ENCODE data around the gene CPLX1.

- no peak for TF ChIP-seq POLR2A (IDR thresholded peaks at IDR 0.05; ENCODE audit: borderline replicate concordance, extremely low read depth, insufficient read depth, insufficient read length)
- TF ChIP-seq REST (IDR thresholded peaks at IDR 0.05; ENCODE audit: low read depth) = no peak
- no peak for TF ChIP-seq SIN3A (IDR thresholded peaks at IDR 0.05; ENCODE audit: low read depth)
- no peak for TF ChIP-seq CTCF (IDR thresholded peaks at IDR 0.05 in 2 of 3, conservative IDR thresholded peaks at IDR 0.05 in 1 of 3; ENCODE audit: borderline replicate concordance in 1 of 3, insufficient read depth in 1 of 3, low read depth in 2 of 3, low read length in 2 of 3)
- no peak for TF ChIP-seq MAX (IDR thresholded peaks at IDR 0.05)
- TF ChIP-seq EGR1 (IDR thresholded peaks at IDR 0.05; ENCODE audit: low read depth) = no peak
- TF ChIP-seq SP1 (IDR thresholded peaks at IDR 0.05; ENCODE audit: low read depth) = no peak
- no peak for TF ChIP-seq TCF7L2 (IDR thresholded peaks at IDR 0.05; ENCODE audit: borderline replicate concordance, extremely low read depth, insufficient read depth, insufficient read length)
- TF ChIP-seq EZH2 (IDR thresholded peaks at IDR 0.05) = no peak
- no peak for TF ChIP-seq POLR2AphosphoS5 (IDR thresholded peaks at IDR 0.05; ENCODE audit: low read depth, low read length)
Measured at GRCh38 chr4:857461-857860, 31.5 kb upstream of the CPLX1 start.
